NB4 (cell line): ENCODE data around the gene SMIM21.
A peak's percentile ranks its signal among the peaks of the same experiment; 100 is the strongest.

ENCODE experiments used
- DNase-seq: peaks from one replicate; pipeline ENCODE4 v3.0.0; 2010; ENCODE audit warnings: low read depth
- H3K4me3 ChIP-seq: one replicate; pipeline ENCODE4 v1.5.1; 2011; ENCODE audit warnings: mild to moderate bottlenecking, low read depth, low read length, moderate library complexity
- CTCF ChIP-seq: IDR thresholded peaks from one replicate; pipeline ENCODE4 v1.5.1; 2012; ENCODE audit warnings: low read depth, low read length
- MAX ChIP-seq: IDR thresholded peaks from 2 replicates; pipeline ENCODE4 v1.6.1; 2011; ENCODE audit warnings: low read depth, low read length
- MYC ChIP-seq: IDR thresholded peaks from 2 replicates; pipeline ENCODE4 v1.6.1; 2011; ENCODE audit warnings: low read depth, low read length
- POLR2A ChIP-seq: IDR thresholded peaks from 2 replicates; pipeline ENCODE4 v1.6.1; 2011; ENCODE audit warnings: mild to moderate bottlenecking; ENCODE audit not compliant: insufficient read length; ENCODE audit errors: extremely low read depth

SMIM21 gene

GRCh38 chr18:75364512-75365253 lies 62.8 kb downstream of the SMIM21 start:
- no peak overlapping the region for H3K4me3 ChIP-seq
- DNase-seq: peak; percentile 18
- TF ChIP-seq MYC (no peak), CTCF (no peak), MAX (no peak), POLR2A (no peak)

- no peak for TF ChIP-seq POLR2A
- TF ChIP-seq MYC: no peak
- TF ChIP-seq CTCF: no peak
- TF ChIP-seq MAX: no peak
- no peak for DNase-seq
- no peak overlapping the region for H3K4me3 ChIP-seq
These were observed 63.9 kb downstream of the SMIM21 start for GRCh38 chr18:75363446-75364225.

GRCh38 chr18:75362435-75362834 lies 65.1 kb downstream of the SMIM21 start:
- no peak for DNase-seq
- H3K4me3 ChIP-seq: no peak overlapping the region
- TF ChIP-seq MAX: no peak
- TF ChIP-seq CTCF: no peak
- TF ChIP-seq POLR2A: no peak
- no peak for TF ChIP-seq MYC

- TF ChIP-seq CTCF (no peak), MAX (no peak), MYC (no peak), POLR2A (no peak)
- DNase-seq: no peak
These were observed 66.6 kb downstream of the SMIM21 start for GRCh38 chr18:75360941-75361340.

GRCh38 chr18:75360215-75360614 lies 67.3 kb downstream of the SMIM21 start:
- TF ChIP-seq POLR2A (no peak), MYC (no peak), CTCF (no peak), MAX (no peak)
- no peak for DNase-seq
- no peak overlapping the region for H3K4me3 ChIP-seq

More at GRCh38 chr18:75360941-75361340, 66.6 kb downstream of the SMIM21 start:
- no peak overlapping the region for H3K4me3 ChIP-seq
